HG03378 (cell line): ENCODE results near the gene MRPL43.
"Not testable (repeated sequence)": the region's sequence is repeated elsewhere in the genome, so short reads cannot be mapped to it uniquely, and the experiment has no call there.

Source experiments
- ATAC-seq: cut with Tn5 transposase; IDR thresholded peaks from one replicate; pipeline ENCODE4 v1.9.1; 2021; ENCODE audit warnings: mild to moderate bottlenecking, moderate library complexity; ENCODE audit not compliant: unreplicated experiment

MRPL43 gene

DNA sequence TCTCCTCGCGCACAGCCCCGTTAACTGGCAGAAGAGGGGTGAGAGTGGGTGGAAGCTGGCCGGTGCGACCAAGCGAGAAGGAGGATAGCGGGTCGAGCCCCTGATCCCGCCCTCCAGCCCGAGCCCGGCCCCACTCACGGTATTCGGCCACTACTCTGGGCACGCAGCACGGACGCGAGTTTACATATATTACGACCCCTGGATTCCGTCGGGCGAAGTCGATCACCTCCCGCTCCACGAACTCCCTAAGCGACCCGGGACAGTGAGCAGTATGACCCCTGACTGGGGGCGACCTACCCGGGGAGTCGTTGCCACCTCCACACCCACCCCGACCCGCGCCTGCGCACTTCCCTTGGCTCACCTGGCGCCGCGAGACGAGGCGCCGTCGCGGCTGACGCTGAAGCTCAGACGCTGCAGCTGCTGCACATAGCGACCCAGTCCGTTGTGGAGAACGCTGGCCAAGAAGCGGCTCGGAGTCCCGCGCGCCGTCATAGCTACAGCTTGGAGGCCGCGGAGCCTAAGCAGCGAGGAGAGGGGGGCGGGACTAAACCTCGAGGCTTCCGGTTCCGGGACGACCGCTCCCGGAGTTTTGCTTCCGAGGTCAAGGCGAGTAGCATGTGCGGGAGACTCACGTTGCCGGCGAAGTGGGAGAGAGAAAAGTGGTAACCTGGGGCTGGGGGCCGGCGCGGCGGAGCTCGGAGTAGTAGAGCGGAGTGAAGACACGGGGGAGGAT lies at the start of gene MRPL43, which contains the start of gene TWNK:
TSS of gene MRPL43 (minus strand) at position 546 of the 733 bp plus-strand sequence. CDS start at position 492, 54 bp downstream.
TSS of gene TWNK (plus strand) at position 592 of the 733 bp plus-strand sequence. CDS start 668 bp downstream, outside the sequence.
- peak; percentile 70 for ATAC-seq

DNA sequence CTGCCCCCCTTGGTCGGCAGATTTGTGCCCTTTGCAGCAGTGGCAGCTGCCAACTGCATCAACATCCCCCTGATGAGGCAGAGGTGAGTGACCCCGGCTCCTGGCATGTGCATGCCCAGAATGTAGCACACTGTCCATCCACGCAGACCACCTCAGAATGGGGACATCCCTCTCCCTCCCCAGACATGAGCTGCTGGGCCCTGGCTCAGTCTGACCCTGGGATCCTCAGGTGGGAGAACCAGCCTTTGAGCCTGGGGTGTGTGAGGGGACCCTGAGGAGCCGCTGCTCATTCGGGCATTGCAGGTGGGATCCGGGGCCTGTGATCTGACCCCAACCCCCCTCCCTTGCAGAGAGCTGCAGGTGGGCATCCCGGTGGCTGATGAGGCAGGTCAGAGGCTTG lies 49.4 kb upstream of the MRPL43 start:
- no peak for ATAC-seq

DNA sequence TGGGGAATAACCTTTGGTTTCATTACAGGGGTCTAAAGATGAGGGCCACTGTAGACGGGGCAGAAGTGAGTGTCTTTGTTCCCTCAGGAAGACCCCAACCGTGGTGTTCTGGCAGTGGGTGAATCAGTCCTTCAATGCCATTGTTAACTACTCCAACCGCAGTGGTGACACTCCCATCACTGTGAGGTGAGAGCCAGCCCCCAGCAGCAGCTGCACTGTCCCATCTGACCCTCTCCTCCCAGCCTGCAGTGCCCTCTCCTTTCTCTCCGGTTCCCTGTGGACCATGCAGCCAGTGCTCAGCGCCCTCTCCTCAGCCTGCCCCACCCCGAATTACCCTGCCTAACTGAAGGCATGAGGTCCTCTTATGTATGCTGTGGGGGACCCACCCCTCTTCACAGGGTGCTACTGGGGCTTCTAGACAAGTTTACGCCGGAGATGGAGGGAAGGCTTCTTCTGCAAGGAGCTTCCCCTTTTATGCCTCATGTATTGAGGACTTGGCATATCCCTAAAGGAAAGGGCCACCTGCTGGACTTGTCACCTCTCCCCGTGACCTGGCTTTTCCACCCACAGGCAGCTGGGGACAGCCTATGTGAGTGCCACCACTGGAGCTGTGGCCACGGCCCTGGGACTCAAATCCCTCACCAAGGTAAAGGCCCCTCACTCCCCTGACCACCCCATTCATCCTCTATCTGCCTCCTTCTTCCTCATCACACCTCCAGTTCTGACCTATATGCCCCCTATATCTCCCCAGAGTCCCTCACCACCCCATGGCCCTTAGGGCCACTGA lies 48.8 kb upstream of the MRPL43 start:
- ATAC-seq: no peak

- ATAC-seq: no peak
Measured at GRCh38 chr10:101035314-101035713, 48.0 kb upstream of the MRPL43 start.

DNA sequence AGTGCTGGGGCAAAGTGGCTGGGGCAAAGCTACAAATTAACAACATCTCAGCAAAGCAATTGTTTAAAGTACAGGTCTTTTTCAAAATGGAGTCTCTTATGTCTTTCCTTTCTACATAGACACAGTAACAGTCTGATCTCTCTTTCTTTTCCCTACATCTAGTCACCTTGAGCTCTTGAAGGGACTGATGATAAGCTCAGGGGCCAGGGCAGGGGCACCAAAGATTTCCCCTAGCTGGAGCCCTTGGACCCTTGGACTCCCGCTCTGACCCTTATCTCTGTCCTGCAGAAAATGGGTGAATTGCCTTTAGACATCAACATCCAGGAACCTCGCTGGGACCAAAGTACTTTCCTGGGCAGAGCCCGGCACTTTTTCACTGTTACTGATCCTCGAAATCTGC lies 47.1 kb upstream of the MRPL43 start:
- ATAC-seq: not testable (repeated sequence)

- no peak for ATAC-seq
Measured at GRCh38 chr10:101033276-101033675, 46.0 kb upstream of the MRPL43 start.

GRCh38 chr10:101032637-101033224 lies 45.4 kb upstream of the MRPL43 start:
- no peak for ATAC-seq

- ATAC-seq: no peak
Measured at GRCh38 chr10:101031796-101032636, 44.7 kb upstream of the MRPL43 start.

DNA sequence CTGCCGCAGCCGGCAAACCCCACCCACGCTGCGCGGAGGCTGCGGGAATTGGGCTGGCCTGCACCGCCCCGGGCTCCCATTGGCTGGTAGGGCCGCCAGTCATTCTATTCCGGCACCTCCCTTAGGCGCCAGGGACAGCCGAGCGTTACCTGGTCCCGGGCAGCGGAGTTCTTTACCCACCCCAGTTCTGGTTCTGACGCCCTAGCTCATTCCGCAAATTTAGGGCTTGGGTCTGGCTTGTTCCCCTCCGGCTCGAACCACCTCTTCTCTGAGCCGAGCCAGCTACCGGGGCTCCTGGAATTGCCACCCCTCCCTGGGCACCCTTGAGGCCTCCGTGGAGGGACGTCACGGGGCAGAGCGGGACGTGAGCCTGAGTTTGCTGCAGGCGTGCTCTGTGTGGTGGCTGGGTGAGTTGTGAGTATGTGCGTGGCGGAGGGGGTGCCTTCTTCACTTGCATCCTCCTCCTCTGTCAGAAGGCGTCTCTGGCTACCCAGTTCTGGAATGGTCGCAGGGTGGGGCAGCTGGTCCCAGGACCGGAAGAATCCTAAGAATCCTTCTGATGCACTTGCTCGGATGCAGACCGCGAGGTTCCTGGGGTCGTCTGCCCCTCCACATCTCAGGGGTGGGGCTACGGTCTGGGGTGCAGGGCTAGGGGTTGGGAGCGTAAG lies 44.0 kb upstream of the MRPL43 start, which contains the start of the genes PDZD7 and SFXN3:
TSS of gene PDZD7 (minus strand) at position 2 of the 668 bp plus-strand sequence. CDS start 910 bp downstream, outside the sequence.
TSS of gene SFXN3 (plus strand) at position 107 of the 668 bp plus-strand sequence. CDS start 3,461 bp downstream, outside the sequence.
- peak; percentile 70 for ATAC-seq

DNA sequence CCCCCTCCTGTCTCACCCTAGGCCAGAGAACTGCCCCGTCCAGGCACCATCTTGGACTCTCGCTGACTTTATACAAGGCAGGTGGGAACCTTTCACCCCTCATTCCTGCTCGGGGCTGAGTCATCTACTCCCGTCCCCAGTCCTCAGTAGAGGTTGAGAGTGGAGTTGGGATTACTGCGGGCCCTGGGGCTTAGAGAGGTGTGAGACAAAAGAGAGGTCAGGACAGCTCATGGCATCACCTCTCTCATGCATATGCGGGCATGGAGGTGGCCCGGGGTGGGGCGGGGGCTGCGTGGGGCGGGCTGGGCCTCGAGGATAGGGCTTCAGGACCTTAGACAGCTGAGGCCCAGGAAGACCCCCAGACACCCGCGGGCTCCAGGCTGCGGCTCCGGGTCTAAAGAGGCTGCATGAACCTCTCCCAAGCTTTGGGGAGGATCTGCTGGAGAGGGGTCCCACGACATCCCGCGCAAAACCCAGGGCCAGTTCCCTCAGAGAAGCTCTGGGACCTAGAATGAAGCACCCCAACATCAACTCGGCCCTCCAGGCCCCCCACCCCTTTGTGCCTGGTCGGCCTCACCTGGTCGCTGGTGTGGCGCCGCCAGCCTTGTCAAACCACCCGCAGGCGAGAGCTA lies 43.3 kb upstream of the MRPL43 start:
- no peak for ATAC-seq

- no peak for ATAC-seq
Measured at GRCh38 chr10:101029520-101030295, 42.4 kb upstream of the MRPL43 start.

DNA sequence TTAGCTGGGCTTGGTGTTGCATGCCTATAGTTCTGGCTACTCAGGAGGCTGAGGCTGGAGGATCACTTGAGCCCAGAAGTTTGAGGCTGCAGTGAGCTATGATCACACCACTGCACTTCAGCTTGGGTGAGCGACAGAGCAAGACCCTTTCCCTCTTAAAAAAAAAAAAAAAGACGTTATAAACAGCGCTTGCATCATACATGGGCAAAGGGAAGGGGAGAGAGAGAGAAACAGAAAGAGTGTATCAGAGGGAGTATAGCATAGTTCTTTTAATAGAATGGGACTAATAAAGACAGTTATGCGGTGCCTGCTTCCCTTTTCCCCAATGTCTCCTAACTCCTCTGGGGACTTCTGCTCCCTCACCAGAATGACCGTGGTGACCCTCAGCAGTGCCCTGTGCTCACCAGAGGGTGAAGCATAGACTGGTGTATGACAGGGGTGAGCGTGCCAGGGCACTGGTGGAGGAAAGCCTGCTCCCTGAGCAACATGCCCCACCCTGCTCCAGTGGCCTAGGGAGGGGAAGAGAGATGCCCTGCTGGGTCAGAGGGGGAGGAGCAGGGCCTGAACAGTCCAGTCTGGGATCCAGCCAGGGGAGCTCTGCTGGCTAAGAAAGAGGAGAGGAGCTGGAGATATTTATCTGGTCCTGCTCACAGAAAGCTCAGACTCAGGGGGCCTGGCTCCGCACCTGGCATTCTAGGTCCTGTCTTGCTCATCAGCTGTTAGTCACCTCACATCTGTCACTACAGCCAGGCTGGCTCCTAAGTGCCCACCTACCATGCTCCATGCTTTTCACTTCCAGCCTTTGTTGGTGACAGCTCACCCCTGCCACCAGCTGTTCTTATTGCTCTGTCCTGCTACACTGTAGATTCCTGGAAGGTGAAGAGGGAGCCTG lies 41.4 kb upstream of the MRPL43 start:
- no peak for ATAC-seq

GRCh38 chr10:101027106-101027720 lies 39.9 kb upstream of the MRPL43 start:
- no peak for ATAC-seq

DNA sequence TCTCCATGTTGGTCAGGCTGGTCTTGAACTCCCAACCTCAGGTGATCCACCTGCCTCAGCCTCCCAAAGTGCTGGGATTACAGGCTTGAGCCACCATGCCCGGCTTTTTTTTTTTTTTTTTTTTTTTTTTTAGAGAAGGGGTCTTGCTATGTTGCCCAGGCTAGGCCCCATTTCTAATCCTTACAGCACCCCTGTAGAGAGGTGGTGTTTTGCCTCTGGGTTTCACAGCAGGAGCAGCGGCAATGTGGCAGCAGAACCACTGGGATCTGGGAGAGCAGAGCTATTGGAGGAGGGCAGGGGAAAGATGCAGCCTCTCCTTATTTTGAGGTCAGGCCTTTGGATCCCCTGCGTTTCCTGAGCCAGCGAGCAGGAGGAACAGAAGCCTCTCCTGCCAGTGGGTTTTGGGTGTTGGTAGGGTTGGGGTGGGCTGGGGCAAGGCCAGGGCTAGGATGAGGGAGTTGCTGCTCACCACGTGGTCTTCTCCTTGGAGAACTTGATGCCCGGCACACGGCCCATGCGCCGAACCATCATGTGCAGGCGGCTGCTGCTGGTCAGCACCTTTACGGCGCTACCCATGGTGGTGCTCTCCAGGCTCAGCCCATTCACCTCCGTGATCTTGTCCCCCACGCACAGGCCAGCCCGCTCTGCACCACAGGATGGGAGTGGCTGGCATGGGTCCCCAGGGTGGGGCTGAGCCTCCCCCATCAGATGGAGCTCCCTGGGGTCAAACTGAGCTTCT lies 35.8 kb upstream of the MRPL43 start:
- ATAC-seq: no peak

GRCh38 chr10:101021692-101022251 lies 34.5 kb upstream of the MRPL43 start:
- no peak for ATAC-seq

- ATAC-seq: no peak
Measured at GRCh38 chr10:101021239-101021638, 33.9 kb upstream of the MRPL43 start.
